OCI-LY1 (cell line): ENCODE data around the gene PREB.

Source experiments
- H2AFZ ChIP-seq: fragments of 200-600 bp; sonication (generic), shearing (Covaris generic); 2 replicates; pipeline ENCODE4 v1.6.0; 2014; ENCODE audit warnings: antibody characterized with exemption, mild to moderate bottlenecking, low read length
- H3F3A ChIP-seq: fragments of 200-600 bp; sonication (generic), shearing (Covaris generic); 2 replicates; pipeline ENCODE4 v1.6.0; 2014; ENCODE audit warnings: mild to moderate bottlenecking, antibody characterized with exemption, low read length, moderate library complexity; ENCODE audit not compliant: insufficient read depth
- H3K27ac ChIP-seq: fragments of 200-600 bp; sonication (generic); 2 replicates; pipeline ENCODE4 v1.5.1; 2014; ENCODE audit warnings: low read length, mixed run types, mild to moderate bottlenecking, low read depth; ENCODE audit not compliant: poor library complexity, severe bottlenecking
- H3K27me3 ChIP-seq: fragments of 200-600 bp; sonication (generic); 2 replicates; pipeline ENCODE4 v1.6.0; 2014; ENCODE audit warnings: antibody characterized with exemption, mild to moderate bottlenecking, low read length, moderate library complexity; ENCODE audit not compliant: insufficient read depth
- H3K36me3 ChIP-seq: fragments of 200-600 bp; sonication (generic); 2 replicates; pipeline ENCODE4 v1.6.1; 2014; ENCODE audit warnings: mild to moderate bottlenecking, antibody characterized with exemption, low read length, moderate library complexity, mixed read lengths; ENCODE audit not compliant: insufficient read depth
- H3K4me1 ChIP-seq: fragments of 200-600 bp; sonication (generic); 2 replicates; pipeline ENCODE4 v1.5.1; 2014; ENCODE audit warnings: mild to moderate bottlenecking, low read length, moderate library complexity; ENCODE audit not compliant: insufficient read depth, severe bottlenecking
- H3K4me2 ChIP-seq: fragments of 200-600 bp; sonication (generic), shearing (Covaris generic); 2 replicates; pipeline ENCODE4 v1.6.1; 2014; ENCODE audit warnings: low read length
- H3K4me3 ChIP-seq: fragments of 200-600 bp; sonication (generic); 2 replicates; pipeline ENCODE4 v1.5.1; 2014; ENCODE audit warnings: low read length, low read depth, mild to moderate bottlenecking, mixed read lengths; ENCODE audit not compliant: poor library complexity, severe bottlenecking
- H3K79me2 ChIP-seq: fragments of 200-600 bp; shearing (Covaris generic); 2 replicates; pipeline ENCODE4 v1.6.1; 2016; ENCODE audit warnings: mixed run types, low read length, mixed read lengths; ENCODE audit not compliant: insufficient read depth
- H3K9ac ChIP-seq: fragments of 200-600 bp; sonication (generic), shearing (Covaris generic); 2 replicates; pipeline ENCODE4 v1.6.1; 2014; ENCODE audit warnings: mild to moderate bottlenecking, low read length, mixed read lengths
- H3K9me2 ChIP-seq: fragments of 200-600 bp; sonication (generic), shearing (Covaris generic); 2 replicates; pipeline ENCODE4 v1.6.1; 2014; ENCODE audit warnings: low read depth, mild to moderate bottlenecking, low read length, mixed read lengths
- H3K9me3 ChIP-seq: fragments of 200-600 bp; shearing (Covaris generic); 2 replicates; pipeline ENCODE4 v1.6.1; 2014; ENCODE audit warnings: low read length, mixed read lengths
- H4K20me1 ChIP-seq: fragments of 200-600 bp; sonication (generic), shearing (Covaris generic); 2 replicates; pipeline ENCODE4 v1.6.0; 2016; ENCODE audit warnings: mild to moderate bottlenecking, low read length; ENCODE audit not compliant: insufficient read depth
- EZH2 ChIP-seq: fragments of 200-600 bp; sonication (generic), shearing (Covaris generic); IDR thresholded peaks from 2 replicates; pipeline ENCODE4 v1.8.0; 2017; ENCODE audit warnings: borderline replicate concordance, mixed run types, mild to moderate bottlenecking, antibody characterized with exemption, low read length, moderate library complexity, mixed read lengths
- TF ChIP-seq, protein P1 (sequence below): fragments of 200-600 bp; sonication (generic), shearing (Covaris generic); IDR thresholded peaks from 2 replicates; pipeline ENCODE4 v1.5.1; 2017; ENCODE audit warnings: mild to moderate bottlenecking, antibody characterized with exemption, low read length, moderate library complexity, mixed read lengths

The PREB gene

DNA sequence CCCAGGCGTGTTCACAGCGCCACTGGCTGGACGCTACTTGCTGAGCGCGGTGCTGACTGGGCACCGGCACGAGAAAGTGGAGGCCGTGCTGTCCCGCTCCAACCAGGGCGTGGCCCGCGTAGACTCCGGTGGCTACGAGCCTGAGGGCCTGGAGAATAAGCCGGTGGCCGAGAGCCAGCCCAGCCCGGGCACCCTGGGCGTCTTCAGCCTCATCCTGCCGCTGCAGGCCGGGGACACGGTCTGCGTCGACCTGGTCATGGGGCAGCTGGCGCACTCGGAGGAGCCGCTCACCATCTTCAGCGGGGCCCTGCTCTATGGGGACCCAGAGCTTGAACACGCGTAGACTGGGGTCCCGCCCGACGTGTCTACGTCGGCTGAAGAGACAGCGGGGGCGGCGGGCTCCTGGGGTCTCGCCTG, 48.8 kb downstream of the PREB start:
- peaks cover 26% of the 10 kb centered on the region for H3K4me1 ChIP-seq
- no peaks in the 10 kb centered on the region for H3F3A ChIP-seq
- H3K9me2 ChIP-seq: no peaks in the 10 kb centered on the region
- H2AFZ ChIP-seq: no peak overlapping the region
- no peak overlapping the region for H3K27ac ChIP-seq
- H4K20me1 ChIP-seq: no peaks in the 10 kb centered on the region
- no peak for TF ChIP-seq EZH2
- H3K79me2 ChIP-seq: no peaks in the 10 kb centered on the region
- H3K9me3 ChIP-seq: no peaks in the 10 kb centered on the region
- H3K27me3 ChIP-seq: 0 out of 2 replicates have a peak, but pooled peaks cover 11% of the 10 kb centered on the region
- H3K36me3 ChIP-seq: no peaks in the 10 kb centered on the region
- peak overlapping the region; percentile 73 for H3K9ac ChIP-seq
- H3K4me3 ChIP-seq: peak overlapping the region; percentile 67
- peak overlapping the region; percentile 88 for H3K4me2 ChIP-seq

DNA sequence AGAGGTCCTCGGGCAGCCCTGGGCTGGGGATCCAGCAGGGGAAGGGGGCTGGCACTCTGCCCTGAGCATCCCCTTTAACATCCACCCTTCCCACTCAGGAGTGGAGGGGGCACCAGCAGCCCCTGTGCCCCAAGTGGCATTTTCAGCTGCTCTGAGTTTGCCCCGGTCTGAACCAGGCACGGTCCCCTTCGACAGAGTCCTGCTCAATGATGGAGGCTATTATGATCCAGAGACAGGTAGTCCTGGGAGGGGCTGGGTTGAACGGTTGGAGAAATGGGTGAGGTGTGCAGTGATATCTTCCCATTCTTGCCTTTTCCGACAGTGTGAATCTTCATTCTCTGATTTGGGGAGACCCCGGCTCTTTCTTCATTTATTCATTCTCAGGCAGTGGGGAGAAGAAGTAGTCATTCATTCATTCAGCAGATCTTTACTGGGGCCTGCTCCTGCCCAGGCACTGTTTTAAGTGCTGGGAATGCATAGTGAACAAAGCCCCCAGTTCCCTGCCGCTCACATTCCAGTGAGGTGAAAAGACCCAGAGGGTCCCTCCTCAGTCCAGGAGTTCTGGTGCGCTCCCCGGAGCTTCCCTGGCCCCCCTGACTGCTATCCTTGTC, 49.3 kb downstream of the PREB start:
- peak overlapping the region; percentile 67 for H3K4me3 ChIP-seq
- H3K4me2 ChIP-seq: peak overlapping the region; percentile 88
- H3K9me3 ChIP-seq: no peaks in the 10 kb centered on the region
- H3K27ac ChIP-seq: no peak overlapping the region
- no peaks in the 10 kb centered on the region for H3K79me2 ChIP-seq
- H3K9me2 ChIP-seq: no peaks in the 10 kb centered on the region
- TF ChIP-seq, protein P1, sequence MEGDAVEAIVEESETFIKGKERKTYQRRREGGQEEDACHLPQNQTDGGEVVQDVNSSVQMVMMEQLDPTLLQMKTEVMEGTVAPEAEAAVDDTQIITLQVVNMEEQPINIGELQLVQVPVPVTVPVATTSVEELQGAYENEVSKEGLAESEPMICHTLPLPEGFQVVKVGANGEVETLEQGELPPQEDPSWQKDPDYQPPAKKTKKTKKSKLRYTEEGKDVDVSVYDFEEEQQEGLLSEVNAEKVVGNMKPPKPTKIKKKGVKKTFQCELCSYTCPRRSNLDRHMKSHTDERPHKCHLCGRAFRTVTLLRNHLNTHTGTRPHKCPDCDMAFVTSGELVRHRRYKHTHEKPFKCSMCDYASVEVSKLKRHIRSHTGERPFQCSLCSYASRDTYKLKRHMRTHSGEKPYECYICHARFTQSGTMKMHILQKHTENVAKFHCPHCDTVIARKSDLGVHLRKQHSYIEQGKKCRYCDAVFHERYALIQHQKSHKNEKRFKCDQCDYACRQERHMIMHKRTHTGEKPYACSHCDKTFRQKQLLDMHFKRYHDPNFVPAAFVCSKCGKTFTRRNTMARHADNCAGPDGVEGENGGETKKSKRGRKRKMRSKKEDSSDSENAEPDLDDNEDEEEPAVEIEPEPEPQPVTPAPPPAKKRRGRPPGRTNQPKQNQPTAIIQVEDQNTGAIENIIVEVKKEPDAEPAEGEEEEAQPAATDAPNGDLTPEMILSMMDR: no peak
- no peaks in the 10 kb centered on the region for H3F3A ChIP-seq
- H3K4me1 ChIP-seq: peaks cover 26% of the 10 kb centered on the region
- no peaks in the 10 kb centered on the region for H3K36me3 ChIP-seq
- no peaks in the 10 kb centered on the region for H4K20me1 ChIP-seq
- H3K9ac ChIP-seq: peak overlapping the region; percentile 73; the same call in 1 of the 2 replicates
- no peak overlapping the region for H2AFZ ChIP-seq
- H3K27me3 ChIP-seq: 0 out of 2 replicates have a peak, but pooled peaks cover 11% of the 10 kb centered on the region

DNA sequence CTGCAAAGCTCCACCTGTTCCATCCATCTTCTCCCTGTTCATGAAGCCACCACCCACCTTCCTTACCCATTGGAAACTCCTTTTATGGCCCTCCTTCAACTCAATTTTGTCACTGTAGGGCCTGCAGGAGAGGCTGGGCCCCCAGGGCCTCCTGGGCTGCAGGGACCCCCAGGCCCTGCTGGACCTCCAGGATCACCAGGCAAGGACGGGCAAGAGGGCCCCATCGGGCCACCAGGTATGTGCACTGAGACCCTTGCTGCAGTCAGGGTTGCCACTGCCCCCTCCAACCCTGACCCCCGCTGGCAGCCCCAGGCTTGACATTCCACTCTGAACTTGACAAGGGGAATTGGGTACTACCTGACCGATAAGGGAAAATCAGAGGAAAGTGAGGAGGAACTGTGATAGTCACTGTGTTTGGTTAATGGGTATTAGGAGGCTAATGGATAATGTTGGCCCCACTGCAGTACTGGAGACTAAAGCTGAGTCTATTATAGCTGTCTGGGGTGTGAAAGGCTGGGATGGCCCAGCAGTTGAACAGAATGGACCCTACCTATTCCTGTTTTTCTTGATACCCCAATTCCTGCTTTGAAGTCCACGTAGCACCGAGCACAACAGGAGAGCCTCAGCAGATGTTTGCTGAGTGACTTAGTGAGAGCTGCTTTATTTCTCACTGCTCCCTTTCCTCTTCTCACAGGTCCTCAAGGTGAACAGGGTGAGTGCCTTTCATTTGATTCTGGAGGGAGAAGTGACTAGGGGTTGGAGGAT, 50.0 kb downstream of the PREB start:
- Histone ChIP-seq H3K27ac (no peak overlapping the region), H3K79me2 (no peaks in the 10 kb centered on the region), H3K9me2 (no peaks in the 10 kb centered on the region), H3K4me1 (peaks cover 26% of the 10 kb centered on the region), H3K4me3 (no peak overlapping the region), H3K9me3 (no peaks in the 10 kb centered on the region), H3K36me3 (no peaks in the 10 kb centered on the region), H3K27me3 (0 out of 2 replicates have a peak, but pooled peaks cover 11% of the 10 kb centered on the region), H4K20me1 (no peaks in the 10 kb centered on the region), H3K9ac (no peak overlapping the region), H3F3A (no peaks in the 10 kb centered on the region), H3K4me2 (no peak overlapping the region), H2AFZ (no peak overlapping the region)
- no peak for TF ChIP-seq EZH2
- TF ChIP-seq, protein P1: no peak
